GM12891 (cell line): ENCODE results near the gene MAN1A2.
"Not testable (repeated sequence)": the region's sequence is repeated elsewhere in the genome, so short reads cannot be mapped to it uniquely, and the experiment has no call there.

Experiments
- DNase-seq: peaks from one replicate; pipeline ENCODE4 v3.0.0; 2011; ENCODE audit warnings: low spot score; ENCODE audit not compliant: insufficient read length
- FAIRE-seq: peaks from 2 replicates; lab custom pipeline; 2011; peaks lifted over from hg19 to GRCh38; lab: Jason Lieb, UNC
- PAX5 ChIP-seq: IDR thresholded peaks from 2 replicates; pipeline ENCODE4 v1.6.1; 2011; ENCODE audit warnings: low read length, moderate library complexity, mild to moderate bottlenecking; ENCODE audit not compliant: insufficient read depth, severe bottlenecking
- POLR2A ChIP-seq: IDR thresholded peaks from 2 replicates; pipeline ENCODE4 v1.6.1; 2011; ENCODE audit warnings: low read depth, low read length, control low read depth
- POLR2AphosphoS5 ChIP-seq: IDR thresholded peaks from 2 replicates; pipeline ENCODE4 v1.6.1; 2011; ENCODE audit warnings: low read depth, low read length, control low read depth
- POU2F2 ChIP-seq: IDR thresholded peaks from 2 replicates; pipeline ENCODE4 v1.6.1; 2011; ENCODE audit warnings: low read depth, mild to moderate bottlenecking, control low read depth, low read length, moderate library complexity
- SPI1 ChIP-seq: IDR thresholded peaks from 2 replicates; pipeline ENCODE4 v1.6.1; 2011; ENCODE audit warnings: low read depth, low read length, control low read depth
- TAF1 ChIP-seq: IDR thresholded peaks from 2 replicates; pipeline ENCODE4 v1.6.1; 2011; ENCODE audit warnings: low read depth, low read length, control low read depth

MAN1A2 gene

GRCh38 chr1:117541003-117541402, 173.8 kb downstream of the MAN1A2 start:
- FAIRE-seq (no peak), DNase-seq (no peak)
- TF ChIP-seq SPI1 (no peak), PAX5 (no peak), TAF1 (no peak), POU2F2 (no peak), POLR2AphosphoS5 (no peak), POLR2A (no peak)

GRCh38 chr1:117541585-117541984, 174.3 kb downstream of the MAN1A2 start:
- no peak for FAIRE-seq
- DNase-seq, result no peak
- TF ChIP-seq SPI1, result no peak
- no peak for TF ChIP-seq TAF1
- no peak for TF ChIP-seq POLR2A
- no peak for TF ChIP-seq POLR2AphosphoS5
- no peak for TF ChIP-seq POU2F2
- TF ChIP-seq PAX5, result no peak

GRCh38 chr1:117544509-117545109, 177.4 kb downstream of the MAN1A2 start:
- no peak for DNase-seq
- no peak for FAIRE-seq
- TF ChIP-seq POLR2AphosphoS5 (no peak), SPI1 (no peak), POLR2A (no peak), POU2F2 (no peak), PAX5 (no peak), TAF1 (no peak)

- DNase-seq, result no peak
- TF ChIP-seq POLR2AphosphoS5, result no peak
- TF ChIP-seq POLR2A, result no peak
- TF ChIP-seq PAX5, result no peak
- TF ChIP-seq POU2F2, result no peak
- TF ChIP-seq SPI1, result no peak
- TF ChIP-seq TAF1, result no peak
- FAIRE-seq, result no peak
These were observed 179.2 kb downstream of the MAN1A2 start for GRCh38 chr1:117546467-117546866.

- DNase-seq, result no peak
- no peak for TF ChIP-seq POLR2AphosphoS5
- TF ChIP-seq SPI1, result no peak
- no peak for TF ChIP-seq TAF1
- no peak for TF ChIP-seq POU2F2
- no peak for TF ChIP-seq PAX5
- TF ChIP-seq POLR2A, result no peak
- no peak for FAIRE-seq
These were observed 186.2 kb downstream of the MAN1A2 start for GRCh38 chr1:117553471-117553870.

- FAIRE-seq (no peak), DNase-seq (no peak)
- TF ChIP-seq SPI1 (no peak), TAF1 (no peak), POLR2AphosphoS5 (no peak), PAX5 (no peak), POU2F2 (no peak), POLR2A (no peak)
These were observed 188.6 kb downstream of the MAN1A2 start for GRCh38 chr1:117555806-117556205.

GRCh38 chr1:117556341-117556740, 189.1 kb downstream of the MAN1A2 start:
- DNase-seq (no peak), FAIRE-seq (no peak)
- TF ChIP-seq SPI1 (no peak), POLR2AphosphoS5 (no peak), POU2F2 (no peak), TAF1 (no peak), PAX5 (no peak), POLR2A (no peak)

GRCh38 chr1:117556976-117557375, 189.7 kb downstream of the MAN1A2 start:
- FAIRE-seq, result no peak
- TF ChIP-seq POLR2A (no peak), SPI1 (no peak), TAF1 (no peak), POLR2AphosphoS5 (no peak), POU2F2 (no peak), PAX5 (no peak)
- no peak for DNase-seq

GRCh38 chr1:117558451-117558850, 191.2 kb downstream of the MAN1A2 start:
- FAIRE-seq, result not testable (repeated sequence)

GRCh38 chr1:117559139-117559538, 191.9 kb downstream of the MAN1A2 start:
- no peak for DNase-seq
- TF ChIP-seq SPI1 (no peak), PAX5 (no peak), POLR2AphosphoS5 (no peak), TAF1 (no peak), POU2F2 (no peak), POLR2A (no peak)
- no peak for FAIRE-seq

More at GRCh38 chr1:117558451-117558850, 191.2 kb downstream of the MAN1A2 start:
- not testable (repeated sequence) for DNase-seq

- FAIRE-seq (no peak), DNase-seq (no peak)
- TF ChIP-seq POU2F2, result no peak
These were observed 192.7 kb downstream of the MAN1A2 start for GRCh38 chr1:117559985-117560384.

GRCh38 chr1:117561071-117561470, 193.8 kb downstream of the MAN1A2 start:
- TF ChIP-seq POLR2AphosphoS5 (no peak), TAF1 (no peak), SPI1 (no peak), POU2F2 (no peak), POLR2A (no peak), PAX5 (no peak)
- no peak for DNase-seq
- FAIRE-seq, result no peak

- DNase-seq (no peak), FAIRE-seq (no peak)
- TF ChIP-seq POLR2AphosphoS5 (no peak), POU2F2 (no peak), POLR2A (no peak), PAX5 (no peak), TAF1 (no peak), SPI1 (no peak)
These were observed 194.3 kb downstream of the MAN1A2 start for GRCh38 chr1:117561551-117561950.
